Activated naive CD4-positive, alpha-beta T cell treated with anti-CD3 and anti-CD28 coated beads, Interleukin-2, amount 50 U/mL, for 72 hours (primary cell): ENCODE data around the gene TRIM13. TPM values are rescaled to one million over a fixed set of nuclear protein-coding genes. Genes with fewer than 3 reads are reported as not detected.
"Not testable (repeated sequence)": the region's sequence is repeated elsewhere in the genome, so short reads cannot be mapped to it uniquely, and the experiment has no call there.

Experiments
- ATAC-seq, 2 donors: fragments of 150-1000 bp; cut with Tn5 transposase; 2 replicates each; pipeline ENCODE4 v1.10.0; 2021; ENCODE audit warnings: mild to moderate bottlenecking in 2 of 2, moderate library complexity in 2 of 2
- DNase-seq, 2 donors: peaks; one replicate each; pipeline ENCODE4 v3.0.0; 2021 to 2022; ENCODE audit warnings: low spot score in 2 of 2
- H3K27ac Mint-ChIP-seq, 2 donors: one replicate each; pipeline ENCODE4 v1.8.0; 2022; ENCODE audit warnings: mild to moderate bottlenecking in 2 of 2, mixed read lengths in 2 of 2
- H3K36me3 Mint-ChIP-seq, 2 donors: one replicate each; pipeline ENCODE4 v1.8.0; 2022; ENCODE audit warnings: mixed read lengths in 2 of 2
- H3K9me3 Mint-ChIP-seq, 2 donors: one replicate each; pipeline ENCODE4 v1.8.0; 2022; ENCODE audit warnings: mixed read lengths in 2 of 2
- total RNA-seq, 2 donors: library from RNA; stranded (reverse); gene quantifications; one replicate each; pipeline ENCODE4 v1.2.3, GENCODE V29; 2022

TRIM13 gene
- total RNA-seq, 2 donors from 2014 or later, result 12.2 to 20.7 TPM

DNA sequence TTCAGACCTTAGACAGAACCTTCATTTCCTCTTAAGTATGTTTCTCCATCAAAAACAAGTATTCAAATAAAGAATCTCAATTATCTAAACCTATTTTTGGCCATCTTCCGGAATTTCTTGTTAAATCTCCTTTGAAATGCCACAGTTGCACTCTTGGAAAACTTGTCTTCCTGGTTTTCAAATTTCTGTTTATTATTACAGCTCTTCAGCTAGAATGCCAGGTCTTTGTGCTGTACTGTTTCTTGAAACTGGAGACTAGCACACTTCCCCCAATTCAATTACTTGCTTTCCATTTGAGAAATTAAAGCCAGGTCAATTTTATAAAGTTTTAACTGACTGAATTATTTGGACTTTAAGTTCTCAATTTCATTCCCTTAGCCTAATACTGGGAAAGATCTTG lies 28.6 kb downstream of the TRIM13 start:
- Mint-ChIP-seq H3K9me3 (no peaks in the 10 kb centered on the region), H3K36me3 (peaks cover 8 to 14% of the 10 kb centered on the region in 2 donors), H3K27ac (no peak overlapping the region)
- no peak for DNase-seq
- ATAC-seq, result no peak

- ATAC-seq, result no peak
- H3K9me3 Mint-ChIP-seq, result no peaks in the 10 kb centered on the region
- peaks cover 8 to 10% of the 10 kb centered on the region in 2 donors for H3K36me3 Mint-ChIP-seq
- peak overlapping the region in 1 of 2 donors; percentile 5 for H3K27ac Mint-ChIP-seq
- DNase-seq, result no peak
Observed at GRCh38 chr13:50026788-50027473, 30.1 kb downstream of the TRIM13 start.

GRCh38 chr13:50030315-50030714 lies 33.5 kb downstream of the TRIM13 start:
- Mint-ChIP-seq H3K9me3 (no peaks in the 10 kb centered on the region), H3K27ac (no peak overlapping the region), H3K36me3 (peaks cover 0 to 4% of the 10 kb centered on the region in 2 donors)
- ATAC-seq (no peak), DNase-seq (no peak)

DNA sequence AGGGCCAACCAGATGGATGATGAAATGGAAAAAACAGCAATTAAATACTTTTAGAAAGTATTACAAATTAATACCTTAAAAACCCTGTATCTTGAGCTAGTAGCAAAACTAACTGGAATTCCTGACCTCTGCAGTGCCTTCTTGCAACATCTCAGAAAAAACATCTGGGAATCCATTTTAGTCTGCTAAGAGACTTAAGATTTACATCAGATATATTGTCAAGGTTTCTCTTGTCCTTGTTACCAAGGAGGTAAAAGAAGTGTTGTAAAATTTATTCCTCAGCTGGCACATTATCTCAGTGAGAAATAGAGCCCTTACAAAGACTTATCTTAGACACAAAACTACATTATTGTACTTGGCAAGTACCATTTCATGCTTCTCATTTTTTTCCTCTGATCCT lies 36.9 kb downstream of the TRIM13 start:
- Mint-ChIP-seq H3K27ac (no peak overlapping the region), H3K36me3 (no peaks in the 10 kb centered on the region), H3K9me3 (no peaks in the 10 kb centered on the region)
- no peak for DNase-seq
- no peak for ATAC-seq

GRCh38 chr13:50037788-50038187 lies 40.9 kb downstream of the TRIM13 start:
- peaks cover 0 to 8% of the 10 kb centered on the region in 2 donors for H3K36me3 Mint-ChIP-seq
- no peaks in the 10 kb centered on the region for H3K9me3 Mint-ChIP-seq
- H3K27ac Mint-ChIP-seq, result no peak overlapping the region
- no peak for ATAC-seq
- no peak for DNase-seq

GRCh38 chr13:50038266-50038665 lies 41.4 kb downstream of the TRIM13 start:
- Mint-ChIP-seq H3K9me3 (no peaks in the 10 kb centered on the region), H3K27ac (no peak overlapping the region), H3K36me3 (peaks cover 0 to 8% of the 10 kb centered on the region in 2 donors)
- ATAC-seq (no peak), DNase-seq (no peak)

- DNase-seq (no peak), ATAC-seq (no peak)
- Mint-ChIP-seq H3K9me3 (no peaks in the 10 kb centered on the region), H3K36me3 (peaks cover 0 to 24% of the 10 kb centered on the region in 2 donors), H3K27ac (no peak overlapping the region)
Observed at GRCh38 chr13:50052478-50052877, 55.6 kb downstream of the TRIM13 start.

DNA sequence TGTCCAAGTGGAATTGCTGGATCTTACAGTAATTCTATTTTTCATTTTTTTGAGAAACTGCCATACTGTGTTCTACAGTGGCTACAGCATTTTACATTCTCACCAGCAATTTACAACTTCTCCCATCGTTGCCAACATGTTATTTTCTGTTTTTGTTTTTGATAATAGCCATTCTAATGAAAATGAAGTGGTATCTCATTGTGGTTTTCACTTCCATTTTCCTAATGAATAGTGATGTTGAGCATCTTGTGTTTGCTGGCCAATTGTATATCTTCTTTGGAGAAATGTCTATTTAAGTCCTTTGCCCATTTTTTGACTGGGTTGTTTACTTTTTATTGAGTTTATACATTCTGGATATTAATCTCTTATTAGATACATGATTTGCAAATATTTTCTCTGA lies 57.0 kb downstream of the TRIM13 start:
- ATAC-seq (no peak), DNase-seq (no peak)
- Mint-ChIP-seq H3K27ac (no peak overlapping the region), H3K9me3 (no peaks in the 10 kb centered on the region), H3K36me3 (peaks cover 0 to 28% of the 10 kb centered on the region in 2 donors)

DNA sequence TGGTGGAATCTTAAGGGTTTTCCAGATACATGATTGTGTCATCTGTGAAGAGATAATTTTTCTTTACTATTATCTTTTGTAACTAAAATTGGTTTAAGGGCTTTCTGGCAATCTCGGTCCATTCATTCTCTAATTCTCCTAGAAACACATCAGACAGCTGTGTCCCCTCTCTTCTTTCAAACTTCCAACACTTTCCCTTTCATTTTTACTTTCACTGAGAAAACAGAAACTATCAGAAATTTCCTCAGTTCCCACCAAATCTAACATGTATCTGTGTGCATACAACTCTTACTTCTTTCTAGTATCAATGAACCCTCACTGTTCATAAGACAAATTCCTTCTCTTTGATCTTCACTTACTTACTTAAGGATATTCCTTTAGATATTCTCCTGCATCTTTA lies 58.6 kb downstream of the TRIM13 start:
- H3K9me3 Mint-ChIP-seq, result no peaks in the 10 kb centered on the region
- ATAC-seq (no peak), DNase-seq (no peak)
- no peak overlapping the region for H3K27ac Mint-ChIP-seq
- H3K36me3 Mint-ChIP-seq, result peaks cover 0 to 39% of the 10 kb centered on the region in 2 donors

GRCh38 chr13:50060718-50061117 lies 63.9 kb downstream of the TRIM13 start:
- no peaks in the 10 kb centered on the region for H3K9me3 Mint-ChIP-seq
- DNase-seq (no peak), ATAC-seq (no peak)
- no peak overlapping the region for H3K27ac Mint-ChIP-seq
- peaks cover 0 to 18% of the 10 kb centered on the region in 2 donors for H3K36me3 Mint-ChIP-seq

- H3K27ac Mint-ChIP-seq, H3K9me3 Mint-ChIP-seq, DNase-seq, ATAC-seq: not testable (repeated sequence)
- H3K36me3 Mint-ChIP-seq, result peaks cover 0 to 16% of the 10 kb centered on the region in 2 donors
Observed at GRCh38 chr13:50062336-50062735, 65.5 kb downstream of the TRIM13 start.

DNA sequence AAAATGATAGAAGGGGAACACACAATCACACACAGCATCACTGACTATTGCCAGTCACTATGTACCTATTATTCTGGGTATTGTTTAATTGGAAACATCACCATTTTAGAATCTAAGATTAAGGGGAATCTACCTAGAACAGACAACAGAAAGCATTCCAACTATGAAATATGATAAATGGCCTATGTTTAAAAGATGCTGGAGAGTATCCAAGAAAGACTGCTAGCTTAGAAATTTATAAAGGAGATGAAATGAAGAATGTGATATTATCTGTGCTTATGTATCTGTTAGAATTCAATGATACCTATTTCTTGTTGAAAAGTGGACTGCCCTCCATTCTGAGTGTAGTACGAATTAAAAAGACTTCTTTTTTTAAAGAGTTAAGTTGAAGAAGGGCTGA lies 68.9 kb downstream of the TRIM13 start:
- H3K27ac Mint-ChIP-seq, result no peak overlapping the region
- no peak for DNase-seq

More for the DNA sequence above, 68.9 kb downstream of the TRIM13 start:
- peaks cover 6 to 8% of the 10 kb centered on the region in 2 donors for H3K36me3 Mint-ChIP-seq
- no peak for ATAC-seq
- no peaks in the 10 kb centered on the region for H3K9me3 Mint-ChIP-seq

Other genes starting within 250 kb of the TRIM13 start
- gene KPNA3, start 204.4 kb upstream of the TRIM13 start, total RNA-seq, result 10 to 100 TPM; 33.0 to 36.3 TPM
- 1 to 10 TPM; 4.6 to 5.0 TPM for gene SPRYD7, start 60.7 kb upstream of the TRIM13 start, total RNA-seq
- gene KCNRG, start 18.4 kb downstream of the TRIM13 start, total RNA-seq, result under 1 TPM; 0.23 to 0.31 TPM